Activated T-cell treated with anti-CD3 and anti-CD28 coated beads, Interleukin-2, amount 50 U/mL, for 24 hours (primary cell): ENCODE data around the gene KCNK5.

Experiments
- DNase-seq: peaks from one replicate; pipeline ENCODE4 v3.0.0-alpha.2; 2020
- H3K27ac Mint-ChIP-seq: 2 replicates; pipeline ENCODE4 v1.8.0; 2020; ENCODE audit warnings: mild to moderate bottlenecking, mixed read lengths
- H3K27me3 Mint-ChIP-seq: 2 replicates; pipeline ENCODE4 v1.8.0; 2020; ENCODE audit warnings: mixed read lengths
- H3K36me3 Mint-ChIP-seq: 2 replicates; pipeline ENCODE4 v1.8.0; 2020; ENCODE audit warnings: low read depth, mixed read lengths
- H3K4me1 Mint-ChIP-seq: 2 replicates; pipeline ENCODE4 v1.8.0; 2020; ENCODE audit warnings: low read depth, mixed read lengths
- H3K4me3 Mint-ChIP-seq: 2 replicates; pipeline ENCODE4 v1.8.0; 2020; ENCODE audit warnings: mild to moderate bottlenecking, moderate library complexity, mixed read lengths
- H3K9me3 Mint-ChIP-seq: 2 replicates; pipeline ENCODE4 v1.8.0; 2020; ENCODE audit warnings: mixed read lengths

The KCNK5 gene, protein sequence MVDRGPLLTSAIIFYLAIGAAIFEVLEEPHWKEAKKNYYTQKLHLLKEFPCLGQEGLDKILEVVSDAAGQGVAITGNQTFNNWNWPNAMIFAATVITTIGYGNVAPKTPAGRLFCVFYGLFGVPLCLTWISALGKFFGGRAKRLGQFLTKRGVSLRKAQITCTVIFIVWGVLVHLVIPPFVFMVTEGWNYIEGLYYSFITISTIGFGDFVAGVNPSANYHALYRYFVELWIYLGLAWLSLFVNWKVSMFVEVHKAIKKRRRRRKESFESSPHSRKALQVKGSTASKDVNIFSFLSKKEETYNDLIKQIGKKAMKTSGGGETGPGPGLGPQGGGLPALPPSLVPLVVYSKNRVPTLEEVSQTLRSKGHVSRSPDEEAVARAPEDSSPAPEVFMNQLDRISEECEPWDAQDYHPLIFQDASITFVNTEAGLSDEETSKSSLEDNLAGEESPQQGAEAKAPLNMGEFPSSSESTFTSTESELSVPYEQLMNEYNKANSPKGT

DNA sequence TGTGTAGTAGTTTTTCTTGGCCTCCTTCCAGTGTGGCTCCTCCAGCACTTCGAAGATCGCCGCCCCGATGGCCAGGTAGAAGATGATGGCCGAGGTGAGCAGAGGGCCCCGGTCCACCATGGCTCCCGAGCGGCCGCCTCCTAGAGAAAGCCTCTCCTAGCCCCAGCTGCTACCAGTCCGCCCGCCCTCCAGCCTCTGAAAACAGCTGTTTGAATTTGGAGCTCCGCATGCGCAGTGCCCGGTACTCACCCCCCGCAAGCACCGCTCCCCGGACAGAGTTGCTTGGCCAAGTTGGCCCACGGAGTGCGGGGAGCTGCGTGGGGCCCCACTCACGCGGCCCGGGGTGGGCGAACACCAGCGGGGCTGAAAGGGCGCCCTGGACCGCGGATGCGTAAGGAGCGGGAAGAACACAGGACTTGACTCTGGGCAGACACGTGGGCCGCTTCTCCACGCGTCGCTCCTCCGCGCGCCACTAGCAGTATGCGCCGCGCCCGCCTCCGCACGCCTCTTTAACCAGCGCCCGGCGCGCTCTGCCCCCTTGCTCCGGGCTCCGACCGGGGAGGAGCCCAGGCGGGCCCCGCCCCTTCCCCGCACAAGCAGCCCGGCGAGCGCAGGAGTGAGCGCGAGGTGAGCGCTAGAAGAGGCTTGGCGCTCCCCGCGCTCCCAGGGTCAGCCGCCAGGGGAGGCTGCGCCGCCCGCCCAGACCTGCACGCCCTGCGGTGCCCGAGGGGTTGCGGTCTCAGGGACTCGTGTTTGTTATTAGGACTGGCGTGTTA is at the start of gene KCNK5:
Gene KCNK5, minus strand, starts transcription at position 484 of the 776 bp plus-strand sequence. Its CDS starts 364 bp downstream, at position 120.
- Mint-ChIP-seq H3K27ac (peak within 1 kb of the TSS; percentile 90), H3K36me3 (peaks cover 38% of the 10 kb centered on the region), H3K9me3 (no peaks in the 10 kb centered on the region), H3K4me3 (peak within 1 kb of the TSS; percentile 90), H3K4me1 (peaks cover 44% of the 10 kb centered on the region), H3K27me3 (peaks cover 13% of the 10 kb centered on the region)
- DNase-seq, result peak; percentile 86

DNA sequence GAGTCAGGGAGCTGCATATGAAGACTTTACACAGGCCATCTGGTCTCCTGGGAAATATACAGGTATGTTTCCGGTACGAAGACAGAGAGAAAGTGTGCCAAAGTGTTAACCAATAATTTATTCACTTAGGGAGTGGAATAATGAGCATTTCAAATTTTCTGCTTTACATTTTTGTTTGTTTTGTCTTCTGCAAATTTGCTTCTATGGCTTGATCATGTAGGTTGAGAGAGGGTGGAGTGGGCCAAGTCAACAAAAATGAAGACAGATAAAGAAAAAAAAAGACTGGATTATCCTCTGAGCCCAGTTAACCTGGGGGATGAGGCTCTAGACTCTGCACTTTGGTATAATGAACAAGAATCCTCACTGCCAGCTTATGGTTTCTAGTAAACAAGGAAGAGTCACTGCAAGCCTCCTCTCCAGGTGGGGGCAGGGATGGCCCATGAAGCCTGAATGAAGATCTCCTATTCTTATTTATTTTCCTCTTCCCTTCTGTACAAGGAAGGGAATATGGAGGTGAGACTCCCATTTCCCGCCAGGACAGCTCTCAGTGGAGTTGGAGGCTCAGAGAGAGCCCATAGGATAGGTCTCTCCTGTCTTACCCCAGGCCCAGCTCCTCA is 47.2 kb upstream of the KCNK5 start:
- no peak overlapping the region for H3K4me3 Mint-ChIP-seq
- no peaks in the 10 kb centered on the region for H3K36me3 Mint-ChIP-seq
- H3K4me1 Mint-ChIP-seq, result no peaks in the 10 kb centered on the region
- H3K9me3 Mint-ChIP-seq, result no peaks in the 10 kb centered on the region
- no peak overlapping the region for H3K27ac Mint-ChIP-seq
- H3K27me3 Mint-ChIP-seq, result peaks cover 8% of the 10 kb centered on the region
- DNase-seq, result no peak

DNA sequence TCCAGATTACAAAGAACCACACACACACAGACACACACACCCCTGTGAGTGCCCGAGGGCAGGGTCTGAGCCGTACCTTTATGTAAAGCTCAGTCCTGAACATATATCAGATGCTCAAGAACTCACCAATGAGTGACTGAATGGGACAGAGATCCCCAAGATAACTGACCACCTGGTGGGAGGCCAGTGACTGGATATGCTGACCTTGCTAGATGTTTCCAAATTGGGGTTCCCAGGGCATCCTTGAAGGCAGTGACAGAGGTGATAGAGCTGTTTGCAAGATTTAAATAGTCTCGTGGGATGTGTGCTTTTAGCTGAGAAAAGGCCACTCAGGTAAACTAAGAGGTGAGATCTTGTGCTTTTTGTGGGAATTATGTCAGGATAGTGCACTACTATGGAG is 45.6 kb upstream of the KCNK5 start:
- H3K4me1 Mint-ChIP-seq, result no peaks in the 10 kb centered on the region
- H3K36me3 Mint-ChIP-seq, result no peaks in the 10 kb centered on the region
- peaks cover 2% of the 10 kb centered on the region for H3K27me3 Mint-ChIP-seq
- H3K27ac Mint-ChIP-seq, result no peak overlapping the region
- no peak for DNase-seq
- no peaks in the 10 kb centered on the region for H3K9me3 Mint-ChIP-seq
- no peak overlapping the region for H3K4me3 Mint-ChIP-seq

DNA sequence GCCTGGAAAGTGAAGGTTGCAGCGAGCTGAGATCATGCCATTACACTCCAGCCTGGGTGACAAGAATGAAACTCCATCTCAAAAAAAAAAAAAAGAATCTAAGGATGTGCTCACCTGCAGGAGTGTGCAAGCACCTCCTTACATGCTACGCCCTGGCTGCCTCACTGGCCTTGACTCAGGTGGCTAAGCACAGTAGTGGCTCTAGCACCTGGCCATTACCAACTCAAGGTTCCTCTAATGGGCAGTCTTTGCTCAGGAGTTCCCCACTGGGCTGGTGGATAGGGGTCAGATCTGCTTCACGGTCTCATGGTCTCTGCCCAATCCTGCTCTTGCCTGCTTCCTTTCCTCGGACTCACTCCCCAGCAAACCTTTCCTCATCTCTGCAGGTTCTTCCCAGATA is 45.2 kb upstream of the KCNK5 start:
- no peak for DNase-seq
- Mint-ChIP-seq H3K27me3 (peaks cover 2% of the 10 kb centered on the region), H3K36me3 (no peaks in the 10 kb centered on the region), H3K4me3 (no peak overlapping the region), H3K4me1 (no peaks in the 10 kb centered on the region), H3K9me3 (no peaks in the 10 kb centered on the region), H3K27ac (no peak overlapping the region)

DNA sequence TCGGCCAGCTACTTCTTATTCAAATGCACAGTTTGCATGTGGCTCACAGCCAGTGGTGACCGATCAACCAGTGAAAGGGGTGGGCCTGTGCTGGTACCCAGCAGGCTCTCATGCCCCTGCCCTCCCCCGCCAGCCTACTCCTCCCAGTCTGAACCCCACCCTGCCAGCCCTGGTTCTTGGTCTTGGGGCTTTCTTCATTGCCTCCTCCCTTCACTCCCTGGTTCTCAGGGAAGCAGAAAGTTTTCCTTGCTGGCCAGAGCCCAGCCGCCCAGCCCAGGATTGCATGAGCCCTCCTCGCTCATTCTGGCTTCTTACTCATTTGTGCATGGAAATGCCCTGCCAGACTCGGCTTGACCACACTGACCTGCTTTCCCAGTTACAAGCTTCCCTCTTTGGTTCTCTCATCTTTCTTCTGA is 44.1 kb upstream of the KCNK5 start:
- Mint-ChIP-seq H3K9me3 (no peaks in the 10 kb centered on the region), H3K27ac (no peak overlapping the region), H3K4me3 (no peak overlapping the region), H3K36me3 (no peaks in the 10 kb centered on the region), H3K27me3 (peaks cover 2% of the 10 kb centered on the region), H3K4me1 (no peaks in the 10 kb centered on the region)
- DNase-seq, result no peak

DNA sequence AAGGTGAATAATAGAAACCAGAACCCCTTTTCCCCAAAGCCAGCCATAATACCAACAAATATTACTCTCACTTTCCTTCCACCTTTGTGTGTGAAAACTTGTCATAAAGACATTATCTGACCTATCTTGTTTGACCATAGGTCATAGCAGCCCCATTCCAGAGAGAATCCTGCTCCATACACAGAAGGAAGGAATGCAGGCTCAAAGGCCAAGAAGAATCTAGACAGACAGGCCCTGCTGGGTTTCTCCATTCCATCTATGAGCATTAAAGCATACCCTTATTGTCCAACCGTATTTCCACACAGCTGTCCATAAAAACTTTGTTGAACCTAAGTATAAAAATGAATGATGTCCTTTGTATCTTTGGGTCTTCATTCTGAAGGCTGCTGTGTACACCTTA is 40.7 kb upstream of the KCNK5 start:
- no peak overlapping the region for H3K4me3 Mint-ChIP-seq
- DNase-seq, result no peak
- H3K4me1 Mint-ChIP-seq, result peaks cover 8% of the 10 kb centered on the region
- no peak overlapping the region for H3K27ac Mint-ChIP-seq
- no peaks in the 10 kb centered on the region for H3K9me3 Mint-ChIP-seq
- H3K27me3 Mint-ChIP-seq, result peaks cover 5% of the 10 kb centered on the region
- no peaks in the 10 kb centered on the region for H3K36me3 Mint-ChIP-seq

DNA sequence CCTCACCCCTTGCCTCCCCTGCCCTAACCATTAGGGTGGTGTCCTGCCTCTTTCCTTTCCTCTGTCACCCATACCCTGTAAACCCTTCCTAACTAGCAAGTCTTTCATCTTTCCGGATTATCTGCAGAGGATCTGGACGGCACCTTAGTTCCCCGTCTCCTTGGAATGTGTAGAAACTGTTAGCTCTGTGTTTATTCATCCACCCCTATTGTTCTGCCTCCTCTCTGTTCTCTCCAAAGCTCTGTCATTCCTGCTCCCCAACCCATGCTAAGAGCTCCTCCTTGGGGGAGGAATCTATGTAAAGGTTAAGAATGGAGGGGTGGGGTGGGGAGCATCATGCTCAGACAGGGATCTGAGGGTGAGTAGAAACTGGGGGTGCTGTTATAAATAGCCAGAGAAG is 39.4 kb upstream of the KCNK5 start:
- DNase-seq, result no peak
- no peaks in the 10 kb centered on the region for H3K9me3 Mint-ChIP-seq
- peaks cover 14% of the 10 kb centered on the region for H3K4me1 Mint-ChIP-seq
- H3K4me3 Mint-ChIP-seq, result no peak overlapping the region
- no peak overlapping the region for H3K27ac Mint-ChIP-seq
- H3K27me3 Mint-ChIP-seq, result peaks cover 4% of the 10 kb centered on the region
- no peaks in the 10 kb centered on the region for H3K36me3 Mint-ChIP-seq

DNA sequence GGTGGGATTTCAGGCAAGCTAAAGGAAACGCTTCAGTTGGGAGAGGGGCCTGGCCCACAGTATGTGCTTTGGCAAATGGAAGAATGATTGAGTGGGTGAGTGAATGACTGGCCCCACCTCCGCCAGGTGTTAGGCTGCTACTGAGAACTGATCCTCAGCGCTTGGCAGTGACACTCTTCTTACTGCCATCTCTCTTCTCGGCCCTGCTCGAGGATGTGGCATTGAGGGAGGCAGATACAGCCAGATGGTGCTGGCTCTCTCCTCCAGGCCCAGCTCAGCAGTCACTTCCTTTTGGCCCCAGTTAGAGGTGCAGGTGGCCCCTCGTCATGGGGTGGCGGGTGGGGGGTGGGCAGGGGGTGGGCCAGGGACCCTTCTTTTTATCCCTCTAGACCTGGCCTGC is 38.9 kb upstream of the KCNK5 start:
- H3K4me3 Mint-ChIP-seq, result no peak overlapping the region
- H3K4me1 Mint-ChIP-seq, result peaks cover 19% of the 10 kb centered on the region
- no peaks in the 10 kb centered on the region for H3K36me3 Mint-ChIP-seq
- no peak overlapping the region for H3K27ac Mint-ChIP-seq
- peaks cover 3% of the 10 kb centered on the region for H3K27me3 Mint-ChIP-seq
- H3K9me3 Mint-ChIP-seq, result no peaks in the 10 kb centered on the region
- DNase-seq, result no peak

DNA sequence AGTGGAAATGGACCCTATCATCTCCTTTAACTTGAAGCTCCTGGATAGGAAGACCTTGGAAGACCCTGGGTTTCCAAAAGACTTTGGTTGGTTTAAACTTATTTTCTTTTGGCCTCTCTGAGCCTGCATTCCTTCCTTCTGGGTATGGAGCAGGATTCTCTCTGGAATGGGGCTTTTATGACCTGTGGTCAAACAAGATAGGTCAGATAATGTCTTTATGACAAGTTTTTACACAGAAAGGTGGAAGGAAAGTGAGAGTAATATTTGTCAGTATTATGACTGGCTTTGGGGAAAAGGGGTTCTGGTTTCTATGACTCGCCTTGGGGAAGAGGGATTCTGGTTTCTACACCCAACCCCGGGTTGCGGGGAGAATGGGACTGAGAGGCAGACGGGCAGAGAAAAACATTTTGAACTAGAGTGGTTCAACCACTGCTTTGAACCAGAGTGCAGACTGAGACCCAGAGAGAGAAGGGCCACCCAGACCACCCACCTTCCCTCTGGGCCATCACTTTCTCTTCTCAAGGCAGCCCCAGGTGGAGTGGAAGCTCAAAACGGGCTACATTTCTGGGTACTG is 37.6 kb upstream of the KCNK5 start:
- H3K4me3 Mint-ChIP-seq, result no peak overlapping the region
- H3K9me3 Mint-ChIP-seq, result no peaks in the 10 kb centered on the region
- H3K4me1 Mint-ChIP-seq, result peaks cover 21% of the 10 kb centered on the region
- H3K27ac Mint-ChIP-seq, result no peak overlapping the region
- DNase-seq, result no peak
- H3K27me3 Mint-ChIP-seq, result peaks cover 7% of the 10 kb centered on the region
- no peaks in the 10 kb centered on the region for H3K36me3 Mint-ChIP-seq

DNA sequence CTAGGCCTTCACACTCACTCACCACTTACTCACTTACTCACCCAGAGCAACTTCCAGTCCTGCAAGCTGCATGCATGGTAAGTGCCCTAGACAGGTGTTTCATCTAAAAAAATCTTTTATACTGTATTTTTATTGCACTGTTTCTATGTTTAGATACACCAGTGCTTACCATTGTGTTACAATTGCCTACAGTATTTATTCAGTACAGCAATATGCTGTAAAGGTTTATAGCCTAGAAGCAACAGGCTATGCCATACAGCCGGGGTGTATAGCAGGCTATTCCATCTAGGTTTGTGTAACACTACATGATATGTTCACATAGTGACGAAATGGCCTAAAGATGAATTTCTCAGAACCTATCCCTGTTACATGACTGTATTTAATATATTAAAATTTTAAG is 37.1 kb upstream of the KCNK5 start:
- Mint-ChIP-seq H3K27me3 (peaks cover 10% of the 10 kb centered on the region), H3K36me3 (no peaks in the 10 kb centered on the region), H3K4me3 (no peak overlapping the region), H3K9me3 (no peaks in the 10 kb centered on the region), H3K27ac (no peak overlapping the region), H3K4me1 (peaks cover 21% of the 10 kb centered on the region)
- DNase-seq, result no peak

DNA sequence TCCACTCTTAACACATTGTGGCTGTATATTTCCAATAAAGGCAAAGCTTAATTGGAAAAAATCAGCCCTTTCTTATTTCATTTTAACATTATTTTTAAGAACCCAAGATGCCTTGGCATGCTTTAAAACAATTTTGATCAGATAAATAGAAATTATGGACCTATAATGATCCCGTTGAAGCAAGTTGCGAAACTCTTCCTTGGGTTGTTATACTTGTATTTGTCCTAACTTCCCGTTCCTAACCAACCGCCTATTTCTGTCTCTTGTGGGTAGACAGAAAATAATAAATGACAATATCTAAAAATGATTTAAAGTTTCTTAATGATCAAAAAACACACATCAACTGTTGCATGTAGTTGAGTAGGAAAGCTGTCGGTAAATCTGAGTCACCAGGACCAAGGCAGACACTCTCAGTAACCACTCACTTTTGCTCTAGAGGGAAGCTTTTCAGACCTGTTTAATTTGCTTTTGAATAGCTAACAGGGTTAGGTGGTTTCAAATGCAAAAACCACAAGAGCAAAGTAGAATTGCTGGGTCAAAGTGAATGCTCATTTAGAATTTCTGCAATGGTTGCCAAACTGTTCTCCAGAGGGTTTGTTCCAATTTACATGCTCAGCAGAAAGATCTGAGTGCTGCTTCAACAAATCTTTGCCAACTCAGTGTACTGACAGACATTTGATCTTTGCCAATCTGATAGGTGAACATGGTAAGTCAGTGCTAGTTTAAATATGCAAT is 34.2 kb upstream of the KCNK5 start:
- no peaks in the 10 kb centered on the region for H3K36me3 Mint-ChIP-seq
- peaks cover 28% of the 10 kb centered on the region for H3K27me3 Mint-ChIP-seq
- no peak for DNase-seq
- no peaks in the 10 kb centered on the region for H3K9me3 Mint-ChIP-seq
- H3K27ac Mint-ChIP-seq, result peak overlapping the region; percentile 2
- H3K4me1 Mint-ChIP-seq, result peaks cover 21% of the 10 kb centered on the region
- H3K4me3 Mint-ChIP-seq, result no peak overlapping the region

DNA sequence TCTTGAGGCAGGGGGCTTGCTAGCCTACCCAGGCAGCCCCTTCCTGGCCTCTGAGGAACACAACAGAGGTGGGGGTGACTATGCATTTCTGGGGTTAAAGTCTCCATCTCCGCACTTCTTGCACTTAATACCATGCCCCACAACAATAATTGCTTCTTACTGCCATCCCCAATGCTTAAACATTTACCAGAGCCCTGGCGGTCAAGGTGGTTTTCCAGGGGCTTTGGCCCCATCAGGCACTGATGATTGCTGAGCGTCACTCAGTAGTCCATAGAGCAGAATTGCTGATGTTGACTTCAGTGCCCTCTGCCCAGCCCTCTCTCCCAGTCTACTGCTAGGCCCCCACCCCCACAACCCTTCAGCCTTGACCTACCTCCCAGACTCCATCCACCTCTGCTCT is 32.5 kb upstream of the KCNK5 start:
- Mint-ChIP-seq H3K4me3 (no peak overlapping the region), H3K9me3 (no peaks in the 10 kb centered on the region), H3K27me3 (peaks cover 29% of the 10 kb centered on the region), H3K36me3 (no peaks in the 10 kb centered on the region), H3K27ac (no peak overlapping the region), H3K4me1 (peaks cover 15% of the 10 kb centered on the region)
- DNase-seq, result no peak

DNA sequence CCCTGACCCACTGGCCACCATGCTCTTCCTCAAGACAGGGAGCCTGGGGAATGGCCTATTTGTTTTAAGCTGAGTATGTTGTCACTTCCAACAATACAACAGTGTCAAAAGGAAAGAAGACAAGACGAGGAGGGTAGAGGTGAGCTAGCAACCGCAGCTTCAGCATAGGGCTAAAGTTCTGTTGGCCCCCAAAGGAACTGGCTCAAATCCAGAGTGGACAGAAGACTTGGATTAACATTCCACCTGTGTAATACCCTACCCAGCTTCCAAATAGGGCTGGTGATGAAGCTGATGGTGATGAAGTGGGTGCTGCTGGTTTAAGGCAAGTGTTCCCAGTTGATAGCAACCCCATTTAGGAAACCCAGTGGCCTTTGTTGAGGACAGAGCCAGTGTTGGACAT is 31.7 kb upstream of the KCNK5 start:
- Mint-ChIP-seq H3K27ac (no peak overlapping the region), H3K36me3 (no peaks in the 10 kb centered on the region), H3K4me1 (peaks cover 17% of the 10 kb centered on the region), H3K4me3 (no peak overlapping the region), H3K9me3 (no peaks in the 10 kb centered on the region), H3K27me3 (peaks cover 33% of the 10 kb centered on the region)
- no peak for DNase-seq

DNA sequence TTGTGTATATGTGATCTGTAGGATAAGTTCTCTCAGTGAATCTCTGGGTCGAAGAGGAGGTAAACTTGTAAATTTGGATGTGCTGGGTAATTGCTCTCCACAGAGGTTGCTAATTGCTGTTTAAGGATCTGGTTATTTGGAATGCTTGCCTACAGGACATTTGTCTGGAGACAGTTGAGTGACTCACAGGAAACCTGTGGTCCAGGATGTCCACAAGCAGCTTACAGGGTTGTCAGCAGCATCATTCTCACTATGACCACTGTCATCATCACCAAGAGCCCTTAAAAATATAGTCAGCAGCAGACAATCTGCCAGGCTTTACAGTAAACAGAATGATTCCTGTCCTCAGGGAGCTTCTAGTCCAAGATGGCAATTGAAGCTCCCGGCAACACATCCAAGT is 31.2 kb upstream of the KCNK5 start:
- DNase-seq, result no peak
- Mint-ChIP-seq H3K27me3 (peaks cover 33% of the 10 kb centered on the region), H3K4me1 (peaks cover 17% of the 10 kb centered on the region), H3K4me3 (no peak overlapping the region), H3K36me3 (no peaks in the 10 kb centered on the region), H3K27ac (no peak overlapping the region), H3K9me3 (no peaks in the 10 kb centered on the region)
